ENCODE data around the gene OGFOD2.

Gene OGFOD2

GRCh38 chr12:122989225-122989839 is 14.3 kb downstream of the OGFOD2 start:
- no peak for DNase-seq

DNA sequence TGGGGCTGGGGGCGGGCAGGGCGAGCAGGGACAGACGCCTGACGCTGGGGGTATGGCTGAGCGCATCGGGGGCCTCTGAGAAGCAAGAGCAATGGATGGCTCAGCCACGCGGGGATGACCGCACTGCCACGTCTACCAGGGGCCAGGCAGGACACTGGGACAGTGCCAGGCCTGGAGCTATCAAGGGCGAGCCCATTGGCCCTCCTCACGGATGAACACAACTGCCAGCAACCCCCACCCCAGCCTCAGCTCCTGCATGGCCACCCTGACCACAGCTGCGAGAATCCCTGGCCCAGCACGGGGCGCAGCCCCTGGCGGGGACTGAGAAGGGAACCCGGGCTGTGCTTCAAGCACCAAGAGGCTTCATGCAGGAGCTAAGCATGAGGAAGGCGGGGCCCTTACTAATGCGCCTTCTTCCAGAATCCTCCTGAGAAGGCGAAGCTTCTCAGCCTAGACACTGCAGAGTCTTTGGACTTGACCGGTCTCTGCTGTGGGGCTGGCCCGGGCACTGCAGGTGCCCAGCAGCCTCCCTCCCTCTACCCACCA is 14.9 kb downstream of the OGFOD2 start:
- DNase-seq, result no peak

GRCh38 chr12:122990561-122990960 is 15.5 kb downstream of the OGFOD2 start:
- no peak for DNase-seq

DNA sequence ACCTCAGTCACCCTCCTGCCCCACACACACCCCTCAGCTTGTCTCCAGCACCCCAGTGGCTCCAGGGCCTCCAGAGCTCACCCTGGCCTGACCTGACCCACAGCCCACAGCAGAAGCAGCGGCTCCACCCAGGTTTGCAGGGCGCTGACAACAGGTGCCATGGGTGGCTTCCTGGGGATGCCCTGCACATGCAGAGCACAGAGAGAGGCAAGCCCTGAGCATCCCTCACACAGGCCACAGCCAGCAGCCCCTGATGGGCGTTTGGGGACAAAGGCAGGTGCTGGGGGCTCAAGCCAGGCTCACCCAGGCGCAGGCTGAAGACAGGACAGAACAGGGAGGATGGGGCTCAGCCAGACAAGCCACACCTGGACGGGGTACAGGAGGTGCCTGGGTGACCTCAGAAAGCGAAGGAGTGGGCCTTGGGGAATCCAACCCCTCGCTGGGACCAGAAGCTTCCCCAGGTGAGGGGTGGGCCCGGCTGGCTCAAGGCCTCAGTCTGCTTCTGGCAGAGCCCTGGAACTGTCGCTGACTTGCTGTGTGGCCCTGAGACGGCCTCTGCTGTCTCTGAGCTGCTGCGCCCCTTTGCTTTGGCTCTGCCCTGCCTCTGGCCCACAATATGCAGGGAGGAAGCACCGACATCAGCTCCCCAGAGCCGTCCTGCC is 16.0 kb downstream of the OGFOD2 start:
- no peak for DNase-seq

- no peak for DNase-seq
These were observed 16.7 kb downstream of the OGFOD2 start for GRCh38 chr12:122991623-122992275.

DNA sequence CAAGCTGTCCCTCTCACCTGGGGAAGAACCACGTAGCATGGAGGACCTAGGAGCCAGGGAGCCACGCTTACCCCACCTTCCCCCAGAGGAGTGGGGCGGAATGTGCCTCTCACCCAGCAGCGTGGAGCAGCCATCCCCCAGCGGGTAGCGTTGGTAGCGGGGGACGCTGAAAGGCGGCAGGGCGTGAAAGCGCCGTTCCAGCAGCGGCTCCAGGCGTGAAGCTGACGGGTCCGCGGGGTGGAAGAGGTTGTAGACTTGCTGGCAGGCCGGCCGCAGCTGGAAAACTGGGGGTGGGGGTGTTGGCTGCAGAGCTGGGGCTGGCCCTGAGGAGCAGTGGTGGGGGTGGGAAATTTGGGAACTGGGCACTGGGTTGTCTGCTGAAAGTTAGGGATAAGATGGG is 17.3 kb downstream of the OGFOD2 start:
- no peak for DNase-seq

GRCh38 chr12:122994140-122994675 is 19.2 kb downstream of the OGFOD2 start:
- DNase-seq, result no peak

DNA sequence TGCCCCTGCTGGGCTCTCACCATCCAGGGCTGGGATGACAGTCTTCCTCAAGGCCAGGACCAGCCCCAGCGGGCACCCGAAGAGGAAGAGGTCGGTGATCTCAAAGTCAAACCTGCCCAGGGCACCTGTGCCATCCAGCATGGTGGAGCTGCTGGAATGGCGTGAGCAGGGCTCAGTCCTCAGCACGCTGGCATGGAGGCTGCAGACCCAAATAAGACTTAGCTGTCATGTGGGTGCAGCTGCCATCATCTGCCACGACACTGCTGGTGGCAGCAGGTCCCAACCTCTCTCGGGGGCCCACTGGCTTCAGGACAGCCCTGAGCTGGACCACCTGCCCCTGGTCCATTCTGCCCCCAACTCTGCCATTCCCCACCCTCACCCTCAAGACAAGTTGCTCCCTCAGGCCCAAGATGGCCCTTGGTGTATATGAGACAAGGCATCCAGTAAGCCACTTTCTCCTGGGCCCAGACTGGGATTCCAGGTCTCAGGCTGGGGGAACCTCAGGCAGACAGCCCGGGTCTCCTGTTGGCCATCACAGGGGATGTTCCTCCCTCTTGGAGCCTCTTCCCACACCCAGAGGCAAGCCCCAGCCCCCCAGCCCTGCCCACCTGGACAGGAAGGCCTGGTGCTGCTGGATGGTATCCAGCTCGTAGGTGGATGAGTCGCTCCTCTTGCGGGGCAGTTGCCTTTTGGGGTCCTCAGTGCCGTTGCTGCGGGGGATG is 19.9 kb downstream of the OGFOD2 start:
- no peak for DNase-seq

- DNase-seq, result no peak
These were observed 20.6 kb downstream of the OGFOD2 start for GRCh38 chr12:122995503-122996187.

GRCh38 chr12:122996188-122996601 is 21.2 kb downstream of the OGFOD2 start:
- no peak for DNase-seq

- DNase-seq, result no peak
These were observed 21.7 kb downstream of the OGFOD2 start for GRCh38 chr12:122996621-122997342.

GRCh38 chr12:122997343-122998250 is 22.6 kb downstream of the OGFOD2 start:
- DNase-seq, result no peak

GRCh38 chr12:122998316-122998715 is 23.3 kb downstream of the OGFOD2 start:
- no peak for DNase-seq

GRCh38 chr12:122999196-122999946 is 24.3 kb downstream of the OGFOD2 start:
- DNase-seq, result no peak

DNA sequence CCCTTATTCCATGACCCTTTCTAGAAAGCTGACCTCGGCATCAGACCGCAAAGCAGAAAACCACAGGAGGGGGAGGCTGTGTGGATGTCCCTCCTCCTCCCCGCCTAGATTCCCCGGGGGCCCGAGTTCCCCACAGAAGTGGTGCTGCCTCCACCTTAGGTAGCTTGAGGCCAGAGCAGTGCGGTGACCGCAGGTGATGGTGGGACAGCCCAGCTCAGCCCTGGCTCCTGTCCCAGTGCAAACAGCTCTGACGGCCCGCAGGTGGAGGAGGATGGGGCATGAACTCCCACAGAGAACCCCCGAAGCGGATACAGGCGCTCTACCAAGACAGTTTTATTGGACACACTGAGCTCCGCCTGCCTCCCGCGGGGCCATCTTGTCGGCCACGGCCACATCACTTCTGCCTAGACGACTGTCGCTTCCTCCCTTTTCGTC is 25.0 kb downstream of the OGFOD2 start:
- no peak for DNase-seq

- no peak for DNase-seq
These were observed 25.5 kb downstream of the OGFOD2 start for GRCh38 chr12:123000578-123000977.

DNA sequence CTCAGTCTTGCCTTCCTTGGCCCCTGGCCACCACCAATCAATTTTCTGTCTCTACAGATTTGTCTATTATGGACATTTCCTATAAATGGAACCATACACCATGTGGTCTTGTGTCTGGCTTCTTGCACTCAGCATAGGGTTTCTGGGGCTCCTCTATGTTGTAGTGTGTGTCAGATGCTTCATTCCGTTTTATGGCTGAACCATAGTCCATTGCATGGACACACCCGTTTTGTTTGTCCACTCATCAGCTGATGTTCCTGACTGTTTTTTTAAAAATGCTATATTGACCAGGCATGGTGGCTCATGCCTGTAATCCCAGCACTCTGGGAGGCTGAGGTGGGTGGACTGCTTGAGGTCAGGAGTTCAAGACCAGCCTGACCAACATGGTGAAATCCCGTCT is 26.4 kb downstream of the OGFOD2 start:
- DNase-seq, result no peak

DNA sequence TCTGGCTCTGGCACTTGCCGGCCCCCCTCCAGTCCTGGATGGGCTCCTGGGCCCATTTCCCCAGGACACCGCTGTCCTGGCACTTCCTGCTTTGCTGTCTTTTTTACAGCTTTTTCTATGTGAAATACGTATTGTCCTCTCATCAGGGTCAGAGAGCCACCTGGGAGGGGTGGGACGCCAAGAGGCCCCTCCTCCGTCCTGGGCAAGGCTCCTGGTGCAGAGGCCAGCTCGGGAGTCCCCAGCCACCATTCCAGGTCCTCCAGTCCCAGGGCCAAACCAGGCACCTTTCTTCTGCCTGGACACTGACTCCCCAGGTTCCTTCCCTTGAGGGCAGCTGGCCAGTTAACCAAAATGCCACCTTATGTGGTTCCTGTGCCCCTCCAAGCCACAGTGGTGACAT is 28.2 kb downstream of the OGFOD2 start:
- no peak for DNase-seq

- no peak for DNase-seq
These were observed 29.2 kb downstream of the OGFOD2 start for GRCh38 chr12:123004287-123004686.

Data from stimulated activated CD4-positive, alpha-beta T cell treated with anti-CD3 and anti-CD28 coated beads, Interleukin-4, amount 100 ng/mL, for 4 hours (primary cell).